ENCODE results near the gene FGD2. TPM values are rescaled to one million over a fixed set of nuclear protein-coding genes. Genes with fewer than 3 reads are reported as not detected.

The FGD2 gene
- total and polyA plus RNA-seq, 4 donors, result 20.4 to 76.7 (median 40.1) TPM

GRCh38 chr6:37005827-37006567 is 542 bp downstream of the FGD2 start:
- Histone ChIP-seq H3K4me1 (ENCODE audit: control insufficient read depth in 5 of 5, insufficient read depth in 5 of 5, low read length in 5 of 5) (no peaks in the 10 kb centered on the region), H3K4me3 (peak overlapping the region; percentile 3), H3K36me3 (ENCODE audit: control insufficient read depth in 4 of 4, insufficient read depth in 4 of 4, low read length in 4 of 4) (no peaks in the 10 kb centered on the region), H3K9me3 (ENCODE audit: control insufficient read depth in 4 of 4, insufficient read depth in 3 of 4, low read length in 3 of 4) (no peaks in the 10 kb centered on the region), H3K27me3 (ENCODE audit: control insufficient read depth in 3 of 3, insufficient read depth in 3 of 3, low read length in 2 of 3) (no peaks in the 10 kb centered on the region), H3K27ac (ENCODE audit: low read depth in 1 of 2, low read length in 1 of 2) (peak overlapping the region in 1 of 2 donors; percentile 72), H3K9ac (ENCODE audit: insufficient read depth in 1 of 2, low read length in 2 of 2) (no peak overlapping the region)
- DNase-seq (no peak), ATAC-seq (ENCODE audit: insufficient read depth, low FRiP score) (no peak)
- WGBS, 2 donors, result 68 to 76% methylated on average over 13 of the region's 13 CpGs
- TF ChIP-seq, protein P1, sequence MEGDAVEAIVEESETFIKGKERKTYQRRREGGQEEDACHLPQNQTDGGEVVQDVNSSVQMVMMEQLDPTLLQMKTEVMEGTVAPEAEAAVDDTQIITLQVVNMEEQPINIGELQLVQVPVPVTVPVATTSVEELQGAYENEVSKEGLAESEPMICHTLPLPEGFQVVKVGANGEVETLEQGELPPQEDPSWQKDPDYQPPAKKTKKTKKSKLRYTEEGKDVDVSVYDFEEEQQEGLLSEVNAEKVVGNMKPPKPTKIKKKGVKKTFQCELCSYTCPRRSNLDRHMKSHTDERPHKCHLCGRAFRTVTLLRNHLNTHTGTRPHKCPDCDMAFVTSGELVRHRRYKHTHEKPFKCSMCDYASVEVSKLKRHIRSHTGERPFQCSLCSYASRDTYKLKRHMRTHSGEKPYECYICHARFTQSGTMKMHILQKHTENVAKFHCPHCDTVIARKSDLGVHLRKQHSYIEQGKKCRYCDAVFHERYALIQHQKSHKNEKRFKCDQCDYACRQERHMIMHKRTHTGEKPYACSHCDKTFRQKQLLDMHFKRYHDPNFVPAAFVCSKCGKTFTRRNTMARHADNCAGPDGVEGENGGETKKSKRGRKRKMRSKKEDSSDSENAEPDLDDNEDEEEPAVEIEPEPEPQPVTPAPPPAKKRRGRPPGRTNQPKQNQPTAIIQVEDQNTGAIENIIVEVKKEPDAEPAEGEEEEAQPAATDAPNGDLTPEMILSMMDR (IDR thresholded peaks at IDR 0.05; ENCODE audit: control extremely low read depth, extremely low read depth), result no peak

GRCh38 chr6:37006793-37007339 is 1.4 kb downstream of the FGD2 start:
- H3K9ac ChIP-seq (ENCODE audit: insufficient read depth in 1 of 2, low read length in 2 of 2), result no peak overlapping the region
- DNase-seq, result no peak
- no peak for ATAC-seq (ENCODE audit: insufficient read depth, low FRiP score)
- no peaks in the 10 kb centered on the region for H3K9me3 ChIP-seq (ENCODE audit: control insufficient read depth in 4 of 4, insufficient read depth in 3 of 4, low read length in 3 of 4)
- WGBS, 2 donors, result 80 to 83% methylated on average over 5 of the region's 5 CpGs
- H3K36me3 ChIP-seq (ENCODE audit: control insufficient read depth in 4 of 4, insufficient read depth in 4 of 4, low read length in 4 of 4), result no peaks in the 10 kb centered on the region
- no peaks in the 10 kb centered on the region for H3K27me3 ChIP-seq (ENCODE audit: control insufficient read depth in 3 of 3, insufficient read depth in 3 of 3, low read length in 2 of 3)
- H3K27ac ChIP-seq (ENCODE audit: low read depth in 1 of 2, low read length in 1 of 2), result no peak overlapping the region
- no peak overlapping the region for H3K4me3 ChIP-seq
- TF ChIP-seq, protein P1 (IDR thresholded peaks at IDR 0.05; ENCODE audit: control extremely low read depth, extremely low read depth), result no peak
- no peaks in the 10 kb centered on the region for H3K4me1 ChIP-seq (ENCODE audit: control insufficient read depth in 5 of 5, insufficient read depth in 5 of 5, low read length in 5 of 5)

DNA sequence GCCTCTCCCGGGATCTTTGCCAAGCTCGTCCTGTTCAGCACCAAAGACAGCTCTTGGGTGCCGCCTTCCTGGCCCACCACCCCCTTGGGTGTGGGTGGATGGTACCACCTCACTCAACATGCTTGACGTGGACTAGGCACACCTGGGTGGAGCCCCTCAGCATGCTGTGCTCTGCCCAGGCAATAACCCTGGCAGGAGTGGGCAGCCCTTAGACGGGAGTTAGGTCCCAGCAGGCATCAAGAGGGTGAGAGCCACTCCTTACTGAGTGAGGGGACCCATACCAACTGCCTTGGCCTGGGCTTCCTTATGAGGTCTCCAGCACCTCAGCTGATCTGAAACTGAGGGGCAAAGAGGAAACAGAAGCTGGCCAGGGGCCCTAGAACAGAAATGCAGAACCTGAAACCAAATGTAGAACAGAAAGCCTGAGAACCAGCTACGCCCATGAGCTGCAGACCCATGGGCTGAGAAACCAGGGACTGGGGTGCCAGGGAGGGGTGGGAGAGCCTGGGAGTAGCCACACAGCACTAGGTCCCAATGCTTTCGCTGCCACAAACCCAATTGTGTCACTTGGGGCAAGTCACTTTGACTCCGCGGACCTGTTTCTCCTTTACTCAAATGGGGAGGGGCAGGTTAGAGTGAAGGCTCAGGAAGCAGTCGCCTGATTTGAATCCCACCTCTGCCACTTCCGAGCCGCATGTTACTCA is 2.0 kb downstream of the FGD2 start:
- Histone ChIP-seq H3K4me3 (no peak overlapping the region), H3K36me3 (ENCODE audit: control insufficient read depth in 4 of 4, insufficient read depth in 4 of 4, low read length in 4 of 4) (no peaks in the 10 kb centered on the region), H3K27me3 (ENCODE audit: control insufficient read depth in 3 of 3, insufficient read depth in 3 of 3, low read length in 2 of 3) (no peaks in the 10 kb centered on the region), H3K27ac (ENCODE audit: low read depth in 1 of 2, low read length in 1 of 2) (peak overlapping the region in 1 of 2 donors; percentile 77), H3K9me3 (ENCODE audit: control insufficient read depth in 4 of 4, insufficient read depth in 3 of 4, low read length in 3 of 4) (no peaks in the 10 kb centered on the region), H3K9ac (ENCODE audit: insufficient read depth in 1 of 2, low read length in 2 of 2) (no peak overlapping the region), H3K4me1 (ENCODE audit: control insufficient read depth in 5 of 5, insufficient read depth in 5 of 5, low read length in 5 of 5) (no peaks in the 10 kb centered on the region)
- 43 to 58% methylated on average over 12 of the region's 12 CpGs for WGBS, 2 donors
- TF ChIP-seq, protein P1 (IDR thresholded peaks at IDR 0.05; ENCODE audit: control extremely low read depth, extremely low read depth), result no peak
- DNase-seq (no peak), ATAC-seq (ENCODE audit: insufficient read depth, low FRiP score) (peak; percentile 17)
